ENCODE data around the gene MORF4L1.

DNA sequence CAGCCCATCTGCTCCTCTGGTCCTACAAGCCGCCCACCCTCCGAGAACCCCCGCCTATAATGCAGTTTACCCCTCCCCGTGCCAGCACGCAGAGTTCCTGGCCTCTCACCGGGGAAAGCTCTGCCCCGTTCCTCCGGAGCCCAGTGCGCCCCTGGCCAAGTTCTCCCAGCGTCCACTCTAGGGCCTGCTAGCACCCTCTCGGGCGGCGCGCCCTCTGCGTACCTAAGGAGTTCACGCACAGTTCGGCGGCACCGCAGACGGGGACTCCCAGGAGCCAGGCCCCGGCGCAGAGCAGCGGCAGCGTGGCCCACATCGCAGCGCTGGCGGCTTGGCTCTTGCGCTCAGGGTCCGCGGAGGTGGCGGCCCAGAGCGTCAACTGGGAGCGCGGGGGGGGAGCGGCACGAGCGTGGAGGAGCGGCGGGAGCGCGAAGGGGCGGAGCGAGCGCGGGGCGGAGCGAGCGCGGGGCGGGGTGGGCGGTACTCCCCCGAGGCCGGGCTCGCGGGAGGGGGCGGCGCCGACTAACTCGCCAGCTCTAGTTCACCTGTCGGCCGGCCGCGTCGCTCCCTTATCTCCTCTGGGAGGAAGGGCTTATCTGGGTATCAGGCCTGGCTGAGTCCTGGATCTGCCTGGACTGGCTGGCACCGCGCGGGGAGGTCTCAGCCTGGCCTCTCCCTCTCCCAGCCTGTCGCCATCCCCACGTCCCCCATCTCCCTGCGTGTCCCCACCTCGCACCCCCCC is 72.1 kb downstream of the MORF4L1 start, which contains the start of gene CTSH:
- TF ChIP-seq, protein P1, sequence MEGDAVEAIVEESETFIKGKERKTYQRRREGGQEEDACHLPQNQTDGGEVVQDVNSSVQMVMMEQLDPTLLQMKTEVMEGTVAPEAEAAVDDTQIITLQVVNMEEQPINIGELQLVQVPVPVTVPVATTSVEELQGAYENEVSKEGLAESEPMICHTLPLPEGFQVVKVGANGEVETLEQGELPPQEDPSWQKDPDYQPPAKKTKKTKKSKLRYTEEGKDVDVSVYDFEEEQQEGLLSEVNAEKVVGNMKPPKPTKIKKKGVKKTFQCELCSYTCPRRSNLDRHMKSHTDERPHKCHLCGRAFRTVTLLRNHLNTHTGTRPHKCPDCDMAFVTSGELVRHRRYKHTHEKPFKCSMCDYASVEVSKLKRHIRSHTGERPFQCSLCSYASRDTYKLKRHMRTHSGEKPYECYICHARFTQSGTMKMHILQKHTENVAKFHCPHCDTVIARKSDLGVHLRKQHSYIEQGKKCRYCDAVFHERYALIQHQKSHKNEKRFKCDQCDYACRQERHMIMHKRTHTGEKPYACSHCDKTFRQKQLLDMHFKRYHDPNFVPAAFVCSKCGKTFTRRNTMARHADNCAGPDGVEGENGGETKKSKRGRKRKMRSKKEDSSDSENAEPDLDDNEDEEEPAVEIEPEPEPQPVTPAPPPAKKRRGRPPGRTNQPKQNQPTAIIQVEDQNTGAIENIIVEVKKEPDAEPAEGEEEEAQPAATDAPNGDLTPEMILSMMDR (IDR thresholded peaks at IDR 0.05) = no peak
- TF ChIP-seq EZH2 (IDR thresholded peaks at IDR 0.05) = peak; percentile 53
- TF ChIP-seq EZH2phosphoT487 (IDR thresholded peaks at IDR 0.05) = peak; percentile 57
